RCC 7860 (cell line): ENCODE data around the gene KRT82.
"Not testable (repeated sequence)": the region's sequence is repeated elsewhere in the genome, so short reads cannot be mapped to it uniquely, and the experiment has no call there.

Experiments used
- DNase-seq: peaks from one replicate; pipeline ENCODE4 v3.0.0-alpha.2; 2015; ENCODE audit warnings: low spot score
- FAIRE-seq: peaks from 2 replicates; lab custom pipeline; 2012; peaks lifted over from hg19 to GRCh38; lab: Jason Lieb, UNC

Gene KRT82

DNA sequence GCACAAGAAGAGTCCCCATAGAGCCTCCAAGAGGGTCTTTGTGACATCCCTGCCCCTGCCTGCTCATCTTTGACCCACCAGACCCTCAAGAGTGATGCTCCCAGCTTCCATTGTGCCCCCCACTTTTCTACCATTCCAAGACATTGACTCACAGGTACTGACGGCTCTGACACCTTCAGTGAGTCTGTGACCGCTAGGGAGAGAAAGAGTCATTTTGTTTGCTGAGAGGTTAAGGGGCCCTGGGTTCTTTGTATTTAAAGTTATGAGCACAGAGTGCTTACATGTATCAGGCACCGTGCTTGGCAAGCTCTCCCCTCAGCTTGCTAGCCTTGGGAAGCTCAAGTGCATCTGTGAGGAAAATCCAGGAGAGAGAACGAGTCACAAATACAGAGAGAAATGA is 7.1 kb upstream of the KRT82 start:
- DNase-seq: peak; percentile 5
- no peak for FAIRE-seq

- FAIRE-seq (no peak), DNase-seq (no peak)
Observed at GRCh38 chr12:52411815-52412214, 5.7 kb upstream of the KRT82 start.

DNA sequence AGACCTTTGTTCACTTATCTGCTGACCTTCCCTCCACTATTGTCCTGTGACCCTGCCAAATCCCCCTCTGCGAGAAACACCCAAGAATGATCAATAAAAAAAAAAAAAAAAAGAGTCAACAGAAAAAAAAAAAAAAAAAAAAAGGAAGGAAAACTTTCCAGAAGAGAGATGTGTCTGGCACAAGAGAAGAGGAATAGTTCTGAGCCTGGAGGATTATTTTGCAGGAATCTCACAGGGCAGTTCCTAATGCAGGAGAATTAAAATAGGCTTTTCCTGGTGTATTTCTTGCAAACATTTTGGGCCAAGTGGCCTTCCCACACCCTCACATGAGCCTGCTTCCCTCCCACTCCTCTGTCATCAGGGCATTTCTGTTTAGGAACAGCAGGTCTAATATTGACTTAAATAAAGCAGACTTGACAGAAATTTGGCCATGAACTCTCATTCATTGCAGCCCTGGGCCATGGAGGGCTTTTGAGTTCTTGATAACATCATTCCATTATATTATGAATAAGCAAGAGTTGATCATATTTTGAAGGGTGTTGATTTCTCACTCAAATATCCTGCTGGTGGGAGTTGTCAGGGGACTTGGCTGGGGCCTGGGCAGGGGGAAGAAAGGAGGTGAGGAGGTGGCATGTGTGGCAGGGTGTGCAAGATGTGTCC is 4.6 kb upstream of the KRT82 start:
- not testable (repeated sequence) for DNase-seq, FAIRE-seq

- DNase-seq: no peak
- no peak for FAIRE-seq
Observed at GRCh38 chr12:52407918-52408317, 1.8 kb upstream of the KRT82 start.

GRCh38 chr12:52404951-52405350 is 1.2 kb downstream of the KRT82 start:
- DNase-seq (no peak), FAIRE-seq (no peak)

DNA sequence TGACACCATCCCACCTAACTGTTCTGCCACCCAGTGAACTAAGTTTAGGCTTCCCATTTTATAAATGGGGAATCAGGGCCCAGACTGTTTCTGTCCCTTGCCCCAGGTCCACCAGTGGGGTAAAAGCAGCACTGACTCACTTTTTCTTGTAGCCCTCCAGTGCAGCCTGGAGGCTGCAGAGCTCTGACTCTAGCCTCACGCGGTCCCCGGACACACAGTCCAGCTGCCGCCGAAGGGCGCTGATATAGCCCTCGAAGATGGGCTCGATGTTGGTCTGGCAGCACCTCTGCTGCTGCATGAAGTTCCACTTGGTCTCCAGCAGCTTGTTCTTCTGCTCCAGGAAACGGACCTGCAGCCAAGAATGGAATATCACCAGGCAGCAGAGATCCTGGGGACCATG is 2.6 kb downstream of the KRT82 start:
- FAIRE-seq: no peak

DNA sequence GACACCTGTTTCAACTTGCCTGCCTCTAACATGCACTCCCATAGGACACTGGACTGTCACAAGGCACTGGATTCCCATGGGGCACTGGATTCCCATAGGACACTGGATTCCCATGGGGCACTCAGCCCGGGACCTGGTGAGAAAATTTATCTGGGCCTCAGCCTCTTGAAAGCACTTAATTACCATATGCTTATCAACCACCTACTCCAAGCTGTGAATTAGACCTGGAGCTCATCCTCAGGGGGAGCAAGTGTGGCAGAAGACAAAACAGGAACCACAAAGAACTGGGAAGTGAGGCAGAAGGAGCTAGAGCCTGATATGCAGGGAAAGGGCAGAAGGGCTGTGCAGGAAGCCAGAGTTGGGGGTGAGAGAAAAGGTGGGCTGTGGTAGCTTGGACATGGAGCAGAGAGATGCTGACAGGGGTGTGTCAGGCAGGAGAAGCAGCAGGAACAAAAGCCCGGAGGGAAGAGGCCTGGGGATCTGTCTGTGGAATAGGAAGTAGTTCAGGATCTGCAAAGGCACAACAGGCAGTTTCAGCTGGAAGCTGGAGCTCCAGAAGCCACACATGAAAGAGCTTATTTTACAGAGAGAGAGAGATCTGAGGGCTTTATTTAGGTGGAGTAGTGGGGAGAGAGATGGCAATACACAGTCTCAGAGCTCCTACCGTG is 3.1 kb downstream of the KRT82 start:
- FAIRE-seq (no peak), DNase-seq (no peak)

More for the DNA sequence above, 2.6 kb downstream of the KRT82 start:
- DNase-seq: no peak

DNA sequence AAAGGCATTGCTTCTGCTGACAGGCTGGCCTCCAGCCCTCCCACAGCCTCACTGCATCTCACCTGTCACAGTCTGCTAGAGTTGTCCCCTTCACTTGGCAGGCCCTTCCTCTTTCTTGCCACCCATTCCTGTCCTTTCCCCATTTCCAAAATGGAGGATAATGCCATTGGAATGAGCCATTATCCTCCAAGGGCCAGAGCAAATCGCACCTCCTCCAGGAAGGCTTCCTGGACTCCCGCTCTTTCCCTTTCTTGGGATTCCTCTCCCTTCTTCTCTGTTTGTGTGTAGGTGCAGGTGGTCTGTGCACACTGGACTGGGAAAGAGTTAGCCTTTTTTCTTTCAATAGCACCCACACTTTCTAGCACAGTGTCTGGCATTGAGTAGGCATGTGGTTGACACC is 3.8 kb downstream of the KRT82 start:
- FAIRE-seq (no peak), DNase-seq (no peak)

DNA sequence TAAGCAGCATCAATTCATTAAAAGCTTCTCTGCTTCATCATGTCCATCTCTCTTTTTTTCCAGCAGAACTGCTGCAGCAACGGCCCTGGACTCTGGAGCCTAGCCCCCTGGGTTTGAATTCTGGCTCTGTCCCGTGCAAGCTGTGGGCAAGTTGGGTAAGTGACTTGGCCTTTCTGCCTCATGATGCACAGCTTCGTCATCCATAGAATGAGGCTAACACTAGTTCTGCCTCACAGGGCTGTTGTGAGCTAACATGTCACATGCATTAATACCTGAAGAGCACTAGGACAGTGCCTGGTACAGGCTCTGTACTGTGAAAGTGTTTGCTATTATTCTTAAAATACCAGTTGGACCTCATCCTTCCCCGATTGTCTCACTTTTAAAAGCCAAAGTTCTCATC is 4.2 kb downstream of the KRT82 start:
- FAIRE-seq: no peak
- no peak for DNase-seq

GRCh38 chr12:52401526-52401925 is 4.6 kb downstream of the KRT82 start:
- peak; percentile 4 for DNase-seq
- FAIRE-seq: no peak

DNA sequence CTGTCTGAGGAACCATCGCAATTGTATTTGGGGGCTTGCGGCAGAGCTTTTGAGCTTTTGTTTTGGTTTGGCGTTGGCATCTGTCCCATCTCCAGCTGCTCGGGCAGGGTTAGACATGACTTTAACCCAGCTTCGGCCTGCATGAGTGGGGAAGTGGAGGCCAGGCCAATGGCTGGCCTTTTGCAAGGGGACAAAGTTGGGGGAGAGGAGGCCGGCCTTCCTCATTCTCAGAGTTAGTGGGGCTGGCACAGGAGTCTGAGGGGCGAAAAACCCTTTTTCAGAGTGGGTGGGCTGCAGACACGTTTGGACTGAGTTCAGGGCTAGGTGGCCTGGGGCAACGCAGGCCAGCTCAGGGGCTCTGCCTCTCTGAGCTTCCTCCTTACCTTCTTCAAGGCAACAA is 5.2 kb downstream of the KRT82 start:
- FAIRE-seq: no peak
- DNase-seq: no peak

GRCh38 chr12:52399756-52400155 is 6.4 kb downstream of the KRT82 start:
- no peak for FAIRE-seq
- no peak for DNase-seq

- no peak for DNase-seq
- FAIRE-seq: no peak
Observed at GRCh38 chr12:52398176-52398575, 8.0 kb downstream of the KRT82 start.

DNA sequence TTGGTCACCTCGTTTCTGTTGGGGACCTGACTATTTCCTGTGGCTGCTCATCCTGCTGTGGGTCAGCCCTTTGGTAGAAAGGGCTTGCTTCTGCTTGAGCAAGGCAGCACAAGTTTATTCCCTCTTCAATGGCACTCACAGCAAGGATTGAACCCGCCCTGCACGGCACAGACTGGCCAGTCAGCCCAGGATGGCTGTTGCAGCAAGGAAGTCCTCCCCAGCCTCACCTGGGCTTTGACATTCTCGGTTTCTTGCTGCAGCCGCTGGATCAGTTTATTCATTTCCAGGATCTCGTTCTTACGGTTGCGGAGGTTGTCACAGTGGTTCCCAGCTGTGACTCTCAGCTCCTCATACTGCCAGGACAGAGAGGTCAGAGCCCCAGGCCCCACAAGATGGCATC is 9.5 kb downstream of the KRT82 start:
- DNase-seq (no peak), FAIRE-seq (no peak)

GRCh38 chr12:52395761-52396434 is 10.2 kb downstream of the KRT82 start:
- no peak for DNase-seq
- FAIRE-seq: no peak

DNA sequence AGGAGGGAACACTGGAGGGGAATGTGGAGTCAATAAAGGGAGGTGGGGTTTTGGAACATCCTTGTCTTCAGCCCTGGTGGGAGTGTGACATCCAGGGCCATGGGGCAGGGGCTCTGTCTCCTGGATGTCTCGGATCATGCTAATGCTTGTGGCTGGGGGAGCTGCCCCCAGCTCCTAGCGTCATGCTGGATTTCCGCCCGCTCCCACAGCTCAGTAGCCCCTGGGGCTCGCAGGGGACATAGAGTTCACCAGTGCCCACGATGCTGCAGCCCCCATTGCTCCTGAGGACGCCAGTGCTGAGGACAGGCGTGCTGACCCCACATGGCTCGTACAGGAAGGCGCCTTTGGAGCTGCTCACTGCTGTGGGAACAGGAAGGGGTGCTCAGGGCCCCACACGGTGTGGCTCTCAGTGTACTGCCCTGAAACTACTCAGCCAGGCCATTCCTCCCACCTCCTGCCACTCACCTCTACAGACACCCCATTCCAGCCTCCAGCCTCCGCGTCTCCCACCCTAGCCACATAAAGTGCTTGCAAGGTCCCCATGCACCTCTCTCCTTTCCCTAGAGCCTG is 11.2 kb downstream of the KRT82 start:
- DNase-seq (no peak), FAIRE-seq (no peak)

GRCh38 chr12:52392465-52393007 is 13.6 kb downstream of the KRT82 start:
- DNase-seq (no peak), FAIRE-seq (no peak)

- DNase-seq (no peak), FAIRE-seq (no peak)
Observed at GRCh38 chr12:52391618-52392002, 14.5 kb downstream of the KRT82 start.

DNA sequence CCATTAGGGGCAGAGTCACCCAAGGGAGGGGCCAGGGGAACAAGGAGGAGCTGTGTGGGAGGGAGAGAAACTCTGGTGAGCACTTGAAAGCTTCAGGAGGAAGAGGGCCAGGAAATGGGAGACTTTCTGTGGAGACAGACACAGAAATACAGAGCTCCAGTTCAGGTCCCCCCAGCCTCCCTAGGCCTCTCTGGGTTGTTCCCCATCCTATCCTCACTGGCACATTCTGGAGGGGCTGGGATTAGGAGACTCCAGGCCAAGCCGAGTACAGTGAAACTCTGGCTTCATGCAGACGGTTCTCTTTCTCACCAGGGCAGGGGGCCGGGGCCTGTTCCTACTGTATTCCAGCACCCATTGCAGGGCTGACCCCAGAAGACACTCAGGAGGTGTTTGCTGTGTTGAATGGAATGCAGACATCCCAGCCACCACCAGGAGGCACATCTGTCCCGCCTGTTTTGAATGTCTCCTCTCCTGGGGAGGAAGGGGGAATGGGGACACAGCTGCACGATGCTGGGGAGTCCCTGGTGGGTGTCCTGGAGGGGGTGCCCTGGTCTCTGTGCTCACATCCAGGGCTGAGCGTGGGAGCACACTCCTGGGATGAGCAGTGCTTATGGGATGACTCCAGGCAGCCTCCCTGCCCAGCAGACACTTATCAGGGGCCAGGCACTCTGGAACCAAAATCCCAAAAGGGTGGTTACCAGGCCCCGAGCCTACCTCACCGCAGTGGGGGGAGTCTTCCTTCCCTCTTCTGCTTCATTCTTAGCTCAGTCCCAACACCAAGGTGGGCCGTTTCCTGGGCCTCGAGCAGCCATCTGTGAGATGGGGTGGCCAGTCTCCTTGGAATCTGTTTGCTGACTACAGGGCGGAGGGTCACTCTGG is 15.2 kb downstream of the KRT82 start:
- FAIRE-seq (no peak), DNase-seq (no peak)

DNA sequence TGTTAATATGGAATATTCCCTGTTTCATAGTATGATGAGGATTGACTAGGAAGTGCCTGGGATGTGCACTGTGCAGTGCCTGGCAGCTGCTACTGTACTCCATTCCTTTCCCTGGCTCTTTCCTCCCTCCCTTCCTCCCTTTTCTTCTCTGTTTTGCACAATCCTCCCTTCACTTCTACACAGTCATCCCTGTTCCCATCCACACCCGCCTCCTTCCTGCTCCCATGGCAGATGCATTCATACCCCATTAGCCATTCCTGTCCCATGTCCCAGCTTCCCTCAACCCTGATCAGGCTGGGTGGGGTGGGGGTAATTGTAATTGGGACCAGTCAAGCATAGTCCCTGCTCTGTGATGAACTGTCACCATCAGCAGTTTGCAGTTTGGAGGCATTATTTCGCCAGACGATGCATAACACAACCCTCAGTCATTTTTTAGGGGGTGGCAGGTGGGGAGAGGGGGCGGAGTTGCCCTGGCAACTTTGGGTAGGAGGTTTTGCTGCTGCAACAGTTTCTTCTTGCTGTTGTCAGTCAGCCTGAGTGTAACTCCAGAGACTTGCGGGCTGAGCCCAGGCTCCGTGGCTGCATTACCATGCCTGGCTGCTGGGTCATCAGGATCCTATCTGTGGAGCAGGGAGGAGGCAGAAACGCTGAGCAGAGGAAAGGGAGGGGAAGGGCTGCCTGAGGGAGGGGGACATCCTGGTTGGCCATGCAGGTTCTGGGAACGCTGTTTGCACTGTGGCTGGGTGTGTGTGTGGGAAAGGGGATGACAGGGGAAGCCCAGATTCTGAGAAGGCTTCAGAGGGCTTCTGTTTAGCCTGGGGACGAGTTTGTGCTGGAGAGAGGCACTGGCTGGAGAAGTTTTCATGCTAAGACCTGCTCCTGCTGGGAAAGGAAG is 16.6 kb downstream of the KRT82 start:
- DNase-seq: no peak
- no peak for FAIRE-seq
